ENCODE measurements around the gene CCDC149.
"Not testable (repeated sequence)": the region's sequence is repeated elsewhere in the genome, so short reads cannot be mapped to it uniquely, and the experiment has no call there.

CCDC149 gene

GRCh38 chr4:24910499-24910898 lies 2.3 kb downstream of the CCDC149 start:
- Histone ChIP-seq H2AFZ (ENCODE audit: low read depth, low read length) (no peak overlapping the region), H3K27ac (ENCODE audit: low read length) (no peak overlapping the region), H3K79me2 (ENCODE audit: insufficient read depth, low read length) (no peaks in the 10 kb centered on the region), H3K36me3 (ENCODE audit: insufficient read depth, low read length) (no peaks in the 10 kb centered on the region), H3K4me1 (ENCODE audit: insufficient read depth, low read length) (no peaks in the 10 kb centered on the region), H3K4me3 (ENCODE audit: low read depth in 1 of 2, low read length in 2 of 2) (no peak overlapping the region), H3K27me3 (ENCODE audit: insufficient read depth, low read length, poor library complexity) (no peaks in the 10 kb centered on the region), H3K4me2 (ENCODE audit: insufficient read depth, low read length) (no peak overlapping the region), H3K9ac (ENCODE audit: low read depth, low read length) (no peak overlapping the region), H3K9me3 (ENCODE audit: insufficient read depth, low read length, severe bottlenecking) (peaks cover 7% of the 10 kb centered on the region), H4K20me1 (ENCODE audit: insufficient read depth, low read length) (no peaks in the 10 kb centered on the region)
- no peak for TF ChIP-seq EZH2 (IDR thresholded peaks at IDR 0.05; ENCODE audit: borderline replicate concordance, low read depth, low read length, severe bottlenecking)
- TF ChIP-seq, protein P1, sequence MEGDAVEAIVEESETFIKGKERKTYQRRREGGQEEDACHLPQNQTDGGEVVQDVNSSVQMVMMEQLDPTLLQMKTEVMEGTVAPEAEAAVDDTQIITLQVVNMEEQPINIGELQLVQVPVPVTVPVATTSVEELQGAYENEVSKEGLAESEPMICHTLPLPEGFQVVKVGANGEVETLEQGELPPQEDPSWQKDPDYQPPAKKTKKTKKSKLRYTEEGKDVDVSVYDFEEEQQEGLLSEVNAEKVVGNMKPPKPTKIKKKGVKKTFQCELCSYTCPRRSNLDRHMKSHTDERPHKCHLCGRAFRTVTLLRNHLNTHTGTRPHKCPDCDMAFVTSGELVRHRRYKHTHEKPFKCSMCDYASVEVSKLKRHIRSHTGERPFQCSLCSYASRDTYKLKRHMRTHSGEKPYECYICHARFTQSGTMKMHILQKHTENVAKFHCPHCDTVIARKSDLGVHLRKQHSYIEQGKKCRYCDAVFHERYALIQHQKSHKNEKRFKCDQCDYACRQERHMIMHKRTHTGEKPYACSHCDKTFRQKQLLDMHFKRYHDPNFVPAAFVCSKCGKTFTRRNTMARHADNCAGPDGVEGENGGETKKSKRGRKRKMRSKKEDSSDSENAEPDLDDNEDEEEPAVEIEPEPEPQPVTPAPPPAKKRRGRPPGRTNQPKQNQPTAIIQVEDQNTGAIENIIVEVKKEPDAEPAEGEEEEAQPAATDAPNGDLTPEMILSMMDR (IDR thresholded peaks at IDR 0.05; ENCODE audit: borderline replicate concordance, extremely low read depth, low read length, poor library complexity, severe bottlenecking) = no peak
- no peak for DNase-seq
- ATAC-seq (ENCODE audit: insufficient read depth, low read depth) = no peak

- H3K4me3 ChIP-seq (ENCODE audit: low read depth in 1 of 2, low read length in 2 of 2); H3K9me3 ChIP-seq (ENCODE audit: insufficient read depth, low read length, severe bottlenecking); H3K4me2 ChIP-seq (ENCODE audit: insufficient read depth, low read length); H3K9ac ChIP-seq (ENCODE audit: low read depth, low read length); H3K36me3 ChIP-seq (ENCODE audit: insufficient read depth, low read length); H4K20me1 ChIP-seq (ENCODE audit: insufficient read depth, low read length); H3K27me3 ChIP-seq (ENCODE audit: insufficient read depth, low read length, poor library complexity); H3K27ac ChIP-seq (ENCODE audit: low read length); H2AFZ ChIP-seq (ENCODE audit: low read depth, low read length); ATAC-seq (ENCODE audit: insufficient read depth, low read depth); H3K4me1 ChIP-seq (ENCODE audit: insufficient read depth, low read length); H3K79me2 ChIP-seq (ENCODE audit: insufficient read depth, low read length); DNase-seq: not testable (repeated sequence)
These were observed 3.2 kb downstream of the CCDC149 start for GRCh38 chr4:24909606-24910005.

DNA sequence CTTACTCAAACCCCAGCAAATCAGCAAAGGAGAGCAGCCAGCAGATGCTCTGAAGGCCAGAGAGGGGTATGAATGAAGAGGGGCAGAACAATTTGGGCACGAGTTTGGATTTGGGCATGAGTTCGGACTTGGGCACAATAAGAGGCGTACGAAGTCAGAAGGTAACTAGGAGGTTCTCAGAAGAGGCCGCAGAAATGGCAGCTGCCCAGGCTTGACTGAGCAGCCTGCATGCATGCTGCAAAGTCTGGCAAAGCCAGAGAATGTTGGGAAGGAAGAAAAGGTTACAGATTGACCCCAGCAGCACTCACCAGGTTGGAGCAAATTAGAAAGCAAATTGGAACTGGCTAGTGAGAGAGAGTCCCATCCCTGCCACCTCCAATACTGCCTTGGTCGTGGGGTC lies 15.2 kb downstream of the CCDC149 start:
- H3K4me2 ChIP-seq (ENCODE audit: insufficient read depth, low read length) = no peak overlapping the region
- no peak overlapping the region for H2AFZ ChIP-seq (ENCODE audit: low read depth, low read length)
- H3K4me3 ChIP-seq (ENCODE audit: low read depth in 1 of 2, low read length in 2 of 2) = no peak overlapping the region
- H3K27ac ChIP-seq (ENCODE audit: low read length) = no peak overlapping the region
- no peaks in the 10 kb centered on the region for H3K36me3 ChIP-seq (ENCODE audit: insufficient read depth, low read length)
- H3K4me1 ChIP-seq (ENCODE audit: insufficient read depth, low read length) = no peaks in the 10 kb centered on the region
- no peak for DNase-seq
- H3K79me2 ChIP-seq (ENCODE audit: insufficient read depth, low read length) = no peaks in the 10 kb centered on the region
- TF ChIP-seq EZH2 (IDR thresholded peaks at IDR 0.05; ENCODE audit: borderline replicate concordance, low read depth, low read length, severe bottlenecking) = no peak
- TF ChIP-seq, protein P1 (IDR thresholded peaks at IDR 0.05; ENCODE audit: borderline replicate concordance, extremely low read depth, low read length, poor library complexity, severe bottlenecking) = no peak
- H3K9me3 ChIP-seq (ENCODE audit: insufficient read depth, low read length, severe bottlenecking) = no peaks in the 10 kb centered on the region
- H3K9ac ChIP-seq (ENCODE audit: low read depth, low read length) = no peak overlapping the region
- no peak for ATAC-seq (ENCODE audit: insufficient read depth, low read depth)
- H4K20me1 ChIP-seq (ENCODE audit: insufficient read depth, low read length) = no peaks in the 10 kb centered on the region
- H3K27me3 ChIP-seq (ENCODE audit: insufficient read depth, low read length, poor library complexity) = no peaks in the 10 kb centered on the region

DNA sequence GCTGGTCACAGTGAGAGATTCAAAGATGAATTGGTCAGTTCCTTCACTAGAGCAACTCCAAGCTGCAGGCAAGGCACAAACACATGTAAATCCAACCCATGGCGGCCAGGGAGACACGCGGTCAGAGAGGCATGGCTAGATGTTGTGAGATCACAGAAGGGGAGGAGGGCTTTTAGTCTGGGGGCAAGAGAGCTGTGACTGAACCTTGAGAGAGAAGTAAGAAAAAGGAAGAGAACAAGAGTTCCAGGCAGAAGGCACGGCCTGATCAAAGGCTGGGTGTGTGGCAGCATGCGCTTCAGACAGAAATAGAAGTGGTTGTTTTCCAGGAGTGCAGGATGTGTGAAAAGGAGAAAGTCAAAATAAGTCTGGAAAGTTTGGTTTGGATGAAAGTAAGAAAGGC lies 15.9 kb downstream of the CCDC149 start:
- ATAC-seq (ENCODE audit: insufficient read depth, low read depth) = no peak
- no peaks in the 10 kb centered on the region for H4K20me1 ChIP-seq (ENCODE audit: insufficient read depth, low read length)

More for the DNA sequence above, 15.9 kb downstream of the CCDC149 start:
- no peak for DNase-seq
- no peak overlapping the region for H3K4me2 ChIP-seq (ENCODE audit: insufficient read depth, low read length)
- no peak overlapping the region for H3K27ac ChIP-seq (ENCODE audit: low read length)
- no peaks in the 10 kb centered on the region for H3K9me3 ChIP-seq (ENCODE audit: insufficient read depth, low read length, severe bottlenecking)
- H3K27me3 ChIP-seq (ENCODE audit: insufficient read depth, low read length, poor library complexity) = no peaks in the 10 kb centered on the region
- H3K4me1 ChIP-seq (ENCODE audit: insufficient read depth, low read length) = no peaks in the 10 kb centered on the region
- H2AFZ ChIP-seq (ENCODE audit: low read depth, low read length) = no peak overlapping the region
- no peak overlapping the region for H3K9ac ChIP-seq (ENCODE audit: low read depth, low read length)
- no peak for TF ChIP-seq EZH2 (IDR thresholded peaks at IDR 0.05; ENCODE audit: borderline replicate concordance, low read depth, low read length, severe bottlenecking)
- TF ChIP-seq, protein P1 (IDR thresholded peaks at IDR 0.05; ENCODE audit: borderline replicate concordance, extremely low read depth, low read length, poor library complexity, severe bottlenecking) = no peak
- no peak overlapping the region for H3K4me3 ChIP-seq (ENCODE audit: low read depth in 1 of 2, low read length in 2 of 2)
- no peaks in the 10 kb centered on the region for H3K79me2 ChIP-seq (ENCODE audit: insufficient read depth, low read length)
- H3K36me3 ChIP-seq (ENCODE audit: insufficient read depth, low read length) = no peaks in the 10 kb centered on the region

Data from DND-41 (cell line).